Measurements from ENCODE around the gene SLC28A1. TPM values are rescaled to one million over a fixed set of nuclear protein-coding genes. Genes with fewer than 3 reads are reported as not detected.

The SLC28A1 gene
- total RNA-seq, 2 donors from 2014 or later = not detected

GRCh38 chr15:84901540-84901939, 17.1 kb downstream of the SLC28A1 start:
- intact Hi-C loops (cut with DNase I, micrococcal nuclease) = no loop called here
- no peak for ATAC-seq
- no peak for DNase-seq

- ATAC-seq (no peak), DNase-seq (no peak)
- intact Hi-C loops (cut with DNase I, micrococcal nuclease) = no loop called here
These were observed 19.3 kb downstream of the SLC28A1 start for GRCh38 chr15:84903751-84904150.

GRCh38 chr15:84904419-84904818, 20.0 kb downstream of the SLC28A1 start:
- ATAC-seq (no peak), DNase-seq (no peak)
- intact Hi-C loops (cut with DNase I, micrococcal nuclease) = no loop called here

- DNase-seq = no peak
- no peak for ATAC-seq
- intact Hi-C loops (cut with DNase I, micrococcal nuclease) = no loop called here
These were observed 20.8 kb downstream of the SLC28A1 start for GRCh38 chr15:84905016-84905916.

- intact Hi-C loops (cut with DNase I, micrococcal nuclease) = no loop called here
- no peak for DNase-seq
- ATAC-seq = no peak
These were observed 23.3 kb downstream of the SLC28A1 start for GRCh38 chr15:84907731-84908130.

GRCh38 chr15:84908564-84908963, 24.1 kb downstream of the SLC28A1 start:
- intact Hi-C loops (cut with DNase I, micrococcal nuclease) = no loop called here
- DNase-seq = no peak
- ATAC-seq = no peak

- intact Hi-C loops (cut with DNase I, micrococcal nuclease) = no loop called here
- ATAC-seq = no peak
- DNase-seq = no peak
These were observed 24.6 kb downstream of the SLC28A1 start for GRCh38 chr15:84909029-84909428.

GRCh38 chr15:84909782-84910181, 25.3 kb downstream of the SLC28A1 start:
- ATAC-seq (no peak), DNase-seq (no peak)

GRCh38 chr15:84910928-84911623, 26.6 kb downstream of the SLC28A1 start:
- ATAC-seq (peak; percentile 61), DNase-seq (peak in 1 of 2 donors; percentile 26)
- intact Hi-C loops (cut with DNase I, micrococcal nuclease) = no loop called here

More at GRCh38 chr15:84909782-84910181, 25.3 kb downstream of the SLC28A1 start:
- intact Hi-C loops (cut with DNase I, micrococcal nuclease) = no loop called here

GRCh38 chr15:84911879-84912660, 27.6 kb downstream of the SLC28A1 start:
- DNase-seq (peak; percentile 42 to 73), ATAC-seq (peak; percentile 56)
- intact Hi-C loops (cut with DNase I, micrococcal nuclease) = no loop called here

GRCh38 chr15:84913360-84913723, 28.9 kb downstream of the SLC28A1 start:
- intact Hi-C loops (cut with DNase I, micrococcal nuclease) = no loop called here
- no peak for DNase-seq
- ATAC-seq = no peak

- DNase-seq (no peak), ATAC-seq (no peak)
- intact Hi-C loops (cut with DNase I, micrococcal nuclease) = no loop called here
These were observed 29.9 kb downstream of the SLC28A1 start for GRCh38 chr15:84914351-84914750.

- peak; percentile 39 to 64 for DNase-seq
These were observed 30.6 kb downstream of the SLC28A1 start for GRCh38 chr15:84914909-84915605.

GRCh38 chr15:84915606-84915958, 31.1 kb downstream of the SLC28A1 start:
- ATAC-seq = no peak
- intact Hi-C loops (cut with DNase I, micrococcal nuclease) = no loop called here
- DNase-seq = no peak

More at GRCh38 chr15:84914909-84915605, 30.6 kb downstream of the SLC28A1 start:
- intact Hi-C loops (cut with DNase I, micrococcal nuclease) = no loop called here
- ATAC-seq = peak; percentile 79

- intact Hi-C loops (cut with DNase I, micrococcal nuclease) = no loop called here
- DNase-seq (no peak), ATAC-seq (no peak)
These were observed 33.0 kb downstream of the SLC28A1 start for GRCh38 chr15:84917452-84917851.

- ATAC-seq (no peak), DNase-seq (no peak)
- intact Hi-C loops (cut with DNase I, micrococcal nuclease) = no loop called here
These were observed 34.7 kb downstream of the SLC28A1 start for GRCh38 chr15:84919106-84919667.

GRCh38 chr15:84921121-84921520, 36.7 kb downstream of the SLC28A1 start:
- DNase-seq (no peak), ATAC-seq (no peak)
- intact Hi-C loops (cut with DNase I, micrococcal nuclease) = loop anchor here in 1 of 2 donors (10.0 kb wide), 1 partner anchor 336 kb away; no protein-coding TSS in a partner anchor

- ATAC-seq = no peak
- DNase-seq = no peak
- intact Hi-C loops (cut with DNase I, micrococcal nuclease) = loop anchor here in 1 of 2 donors (10.0 kb wide), 1 partner anchor 338 kb away; no protein-coding TSS in a partner anchor
These were observed 38.1 kb downstream of the SLC28A1 start for GRCh38 chr15:84922530-84922929.
